ENCODE results near the gene SYNE1.

SYNE1 gene

DNA sequence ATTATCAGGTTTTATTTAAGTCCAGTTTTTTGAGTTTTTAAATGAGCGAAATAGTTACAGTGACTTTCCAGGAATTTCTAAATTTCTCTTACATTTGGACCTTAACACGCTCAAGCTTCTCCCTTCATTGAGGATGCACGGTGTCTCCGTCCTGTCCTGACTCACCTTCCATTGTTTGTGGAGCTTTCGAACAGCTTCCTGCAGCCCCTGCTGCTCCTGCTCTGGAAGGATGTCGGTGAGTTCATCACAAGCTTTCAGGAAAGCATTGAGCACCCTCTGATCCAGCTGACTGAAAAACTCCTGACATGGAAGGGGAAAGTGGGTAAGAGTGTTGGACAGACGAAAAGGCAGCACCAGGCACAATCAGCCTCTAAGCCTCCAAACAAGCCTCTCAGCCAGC is 183.7 kb downstream of the SYNE1 start:
- TF ChIP-seq GATA3 (IDR thresholded peaks at IDR 0.05; ENCODE audit: low read depth, low read length) (no peak), GATA2 (IDR thresholded peaks at IDR 0.05; ENCODE audit: low read depth, low read length) (no peak)

DNA sequence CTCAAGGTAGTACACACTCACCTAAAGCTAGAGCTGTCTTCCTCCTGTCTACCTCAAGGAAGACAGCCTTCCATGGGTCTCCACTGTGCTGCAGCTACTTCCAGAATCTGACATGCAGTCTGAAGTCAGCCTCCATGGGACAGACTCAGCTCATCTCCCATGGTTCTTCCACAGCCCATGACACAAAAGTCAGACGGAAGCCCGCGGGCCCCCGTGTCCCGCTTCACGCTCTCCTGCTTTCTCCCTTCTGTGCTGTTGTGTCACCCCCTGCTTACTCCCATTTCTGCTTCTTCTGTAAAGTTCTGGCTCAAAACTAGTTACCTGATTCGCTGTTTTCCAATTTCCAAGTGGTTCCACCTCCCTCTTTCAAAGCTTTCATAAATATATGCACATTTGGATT is 184.5 kb downstream of the SYNE1 start:
- TF ChIP-seq GATA3 (IDR thresholded peaks at IDR 0.05; ENCODE audit: low read depth, low read length) (no peak), GATA2 (IDR thresholded peaks at IDR 0.05; ENCODE audit: low read depth, low read length) (no peak)

DNA sequence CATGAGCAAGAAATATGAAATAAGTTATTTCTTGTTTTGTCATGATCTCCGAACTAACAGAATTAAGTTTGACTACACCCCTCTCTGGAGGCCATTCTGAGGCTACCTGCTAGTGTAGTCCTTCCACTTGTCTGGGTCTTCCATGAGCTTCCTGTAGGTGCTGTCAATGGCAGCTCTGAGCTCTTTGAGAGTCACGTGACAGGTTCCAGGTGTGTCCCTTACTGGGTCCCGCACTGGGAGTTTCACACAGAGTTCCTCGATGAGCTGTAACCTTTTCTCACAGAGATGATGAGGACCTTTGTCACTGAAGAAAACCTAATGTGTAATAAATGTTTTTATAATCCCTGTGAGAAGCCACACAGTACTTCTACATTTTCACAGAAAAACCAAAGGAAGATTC is 186.6 kb downstream of the SYNE1 start:
- TF ChIP-seq GATA3 (IDR thresholded peaks at IDR 0.05; ENCODE audit: low read depth, low read length) (no peak), GATA2 (IDR thresholded peaks at IDR 0.05; ENCODE audit: low read depth, low read length) (no peak)

DNA sequence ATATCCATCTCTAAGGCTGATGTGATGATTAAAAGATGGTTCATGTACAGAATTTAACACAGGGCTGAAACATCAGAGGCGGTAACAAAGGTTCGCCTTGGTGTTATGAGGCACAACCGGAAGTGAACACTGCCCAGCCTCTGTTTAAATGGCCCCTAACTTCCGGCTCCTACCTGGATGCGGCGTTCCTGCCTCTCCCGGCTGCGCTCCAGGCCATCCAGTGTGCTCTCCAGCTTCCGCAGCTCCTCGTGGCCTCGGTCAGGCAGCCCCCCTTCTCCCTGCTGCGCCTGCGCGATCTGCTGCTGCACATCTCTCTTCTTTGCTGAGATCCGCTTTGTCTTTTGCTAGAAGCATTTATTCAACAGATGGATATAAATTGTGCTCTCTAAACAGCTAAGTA is 195.3 kb downstream of the SYNE1 start:
- no peak for TF ChIP-seq GATA2 (IDR thresholded peaks at IDR 0.05; ENCODE audit: low read depth, low read length)
- TF ChIP-seq GATA3 (IDR thresholded peaks at IDR 0.05; ENCODE audit: low read depth, low read length), result no peak

DNA sequence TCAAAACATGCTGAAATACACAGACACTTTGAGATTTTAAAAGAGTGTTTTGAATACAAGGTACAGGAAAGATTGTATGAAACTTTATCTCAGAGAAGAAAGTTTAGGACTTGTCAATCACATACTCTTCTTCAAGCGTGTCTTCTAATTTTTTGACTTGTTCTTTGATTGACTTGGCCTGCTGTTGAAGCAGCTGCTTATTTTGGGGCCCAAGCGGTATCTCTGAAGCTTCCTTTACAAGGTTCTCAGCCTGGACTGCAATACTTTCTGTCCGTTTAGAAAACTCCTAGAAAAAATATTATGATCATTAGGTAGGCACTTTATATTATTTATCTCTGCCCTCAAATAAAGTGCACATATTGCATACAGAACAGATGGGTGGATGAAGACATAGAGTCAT is 201.3 kb downstream of the SYNE1 start:
- no peak for TF ChIP-seq GATA2 (IDR thresholded peaks at IDR 0.05; ENCODE audit: low read depth, low read length)
- no peak for TF ChIP-seq GATA3 (IDR thresholded peaks at IDR 0.05; ENCODE audit: low read depth, low read length)

DNA sequence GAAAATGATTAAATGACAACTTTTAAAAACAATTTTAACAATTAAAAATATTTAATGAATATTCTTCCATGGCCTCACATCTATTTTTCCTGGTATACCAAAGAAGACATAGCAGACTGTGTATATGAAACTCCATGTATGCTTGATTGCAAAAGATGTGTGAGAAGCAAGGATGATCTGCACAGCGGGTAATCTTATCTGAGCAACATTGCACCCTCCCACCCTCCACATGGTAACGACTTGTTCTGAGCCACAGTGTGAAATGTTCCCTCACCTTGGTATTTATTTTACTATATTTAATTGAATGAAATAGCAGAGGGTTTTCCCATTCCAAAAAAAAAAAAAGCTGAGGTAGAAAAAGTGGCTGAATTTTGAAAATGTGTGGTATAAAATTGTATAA is 204.4 kb downstream of the SYNE1 start:
- no peak for TF ChIP-seq GATA3 (IDR thresholded peaks at IDR 0.05; ENCODE audit: low read depth, low read length)
- no peak for TF ChIP-seq GATA2 (IDR thresholded peaks at IDR 0.05; ENCODE audit: low read depth, low read length)

DNA sequence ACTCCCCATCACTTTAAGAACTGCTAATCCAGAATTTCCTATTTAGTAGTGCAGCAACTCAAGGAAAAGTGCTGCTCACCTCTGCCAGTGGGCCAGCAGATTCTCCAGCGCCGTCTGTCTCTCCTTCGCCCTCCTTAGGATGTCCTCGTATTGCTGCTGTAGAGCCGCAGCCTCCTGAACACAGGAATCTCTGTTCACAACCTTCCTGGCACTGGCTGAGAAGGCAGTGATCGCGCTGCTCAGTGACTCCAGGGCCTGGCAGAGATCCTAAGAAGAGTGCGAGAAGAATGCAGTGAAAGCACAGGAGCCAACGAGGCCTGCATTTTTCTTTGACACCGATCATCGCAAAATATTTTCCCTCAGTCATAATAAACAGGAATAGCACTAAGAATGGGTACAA is 209.0 kb downstream of the SYNE1 start:
- TF ChIP-seq GATA3 (IDR thresholded peaks at IDR 0.05; ENCODE audit: low read depth, low read length) (no peak), GATA2 (IDR thresholded peaks at IDR 0.05; ENCODE audit: low read depth, low read length) (no peak)

DNA sequence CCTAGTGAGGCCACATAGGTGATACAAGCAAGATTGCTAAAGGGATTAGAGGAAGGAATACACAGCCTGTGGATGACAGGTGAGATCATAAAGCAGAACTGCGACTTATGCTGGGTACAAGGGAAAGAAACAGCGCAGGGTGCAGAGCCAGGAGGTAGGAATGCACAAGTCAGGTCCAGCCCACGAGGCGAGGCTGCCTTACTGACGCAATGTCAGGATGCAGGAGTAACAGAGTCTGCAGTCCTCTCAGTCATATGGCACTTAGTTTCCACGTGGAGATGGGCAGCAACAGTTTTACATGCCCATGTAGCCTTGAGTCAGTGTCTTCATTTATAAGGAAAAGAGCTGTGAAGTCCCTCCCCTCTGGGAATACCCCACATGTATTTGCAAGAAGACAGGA is 210.9 kb downstream of the SYNE1 start:
- no peak for TF ChIP-seq GATA2 (IDR thresholded peaks at IDR 0.05; ENCODE audit: low read depth, low read length)
- no peak for TF ChIP-seq GATA3 (IDR thresholded peaks at IDR 0.05; ENCODE audit: low read depth, low read length)

DNA sequence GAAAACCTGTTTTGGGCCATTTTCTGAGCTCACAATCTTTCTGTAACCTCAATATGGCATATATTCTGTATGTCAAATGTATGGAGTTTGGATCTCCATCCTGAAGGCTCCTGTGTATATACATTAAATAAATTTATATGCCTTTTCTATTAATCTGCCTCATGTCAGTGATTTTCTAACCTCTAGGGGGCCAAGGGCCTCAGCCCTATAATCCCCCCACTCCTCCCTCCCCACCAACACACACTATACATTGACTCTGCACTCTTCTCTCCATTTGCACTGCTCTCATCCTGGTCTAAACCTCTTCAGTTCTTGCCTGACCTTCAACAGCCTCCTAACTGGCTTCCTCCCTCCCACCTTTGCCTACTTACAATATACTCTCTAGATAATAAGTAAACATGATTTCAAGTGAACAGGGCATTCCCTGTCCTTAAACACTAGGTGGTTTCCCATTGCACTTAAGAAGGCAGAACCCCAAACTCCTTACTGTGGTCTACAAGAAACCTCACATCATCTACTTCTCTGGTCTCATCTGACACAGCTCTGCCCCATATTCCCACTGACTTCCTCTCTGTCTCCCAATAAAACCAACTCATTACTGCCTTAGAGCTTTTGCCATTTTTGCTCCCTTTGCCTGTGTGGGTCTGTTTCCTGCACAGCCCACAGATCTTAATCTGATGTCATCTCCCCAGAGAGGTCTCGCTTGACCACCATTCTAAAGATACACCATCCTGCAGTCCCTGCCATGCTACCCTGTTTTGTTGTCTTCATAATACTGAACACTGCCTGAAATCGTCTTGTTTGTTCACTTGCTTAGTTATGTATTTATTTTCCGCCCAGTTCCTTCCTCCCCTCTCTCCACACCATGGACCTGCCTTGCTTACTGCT is 213.7 kb downstream of the SYNE1 start:
- no peak for TF ChIP-seq GATA3 (IDR thresholded peaks at IDR 0.05; ENCODE audit: low read depth, low read length)

DNA sequence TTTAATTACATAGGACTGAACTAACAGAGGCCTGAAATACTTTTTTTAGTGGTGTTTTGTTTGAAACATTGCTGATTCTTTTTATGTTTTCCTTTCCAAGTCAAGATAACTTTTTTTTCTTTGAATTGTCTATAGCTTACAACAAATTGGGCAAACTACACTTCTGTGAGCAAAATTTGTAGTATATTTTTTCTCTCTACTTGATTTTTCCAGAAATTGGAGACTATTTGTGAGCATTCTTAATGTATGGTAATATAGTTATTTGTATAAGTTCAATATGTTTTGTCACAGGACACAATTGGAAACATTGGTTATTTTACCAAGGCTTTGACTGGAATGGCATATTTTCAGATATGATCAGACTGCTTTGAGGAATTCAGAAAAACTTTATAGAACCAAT is 216.5 kb downstream of the SYNE1 start:
- TF ChIP-seq GATA2 (IDR thresholded peaks at IDR 0.05; ENCODE audit: low read depth, low read length), result no peak
- no peak for TF ChIP-seq GATA3 (IDR thresholded peaks at IDR 0.05; ENCODE audit: low read depth, low read length)

DNA sequence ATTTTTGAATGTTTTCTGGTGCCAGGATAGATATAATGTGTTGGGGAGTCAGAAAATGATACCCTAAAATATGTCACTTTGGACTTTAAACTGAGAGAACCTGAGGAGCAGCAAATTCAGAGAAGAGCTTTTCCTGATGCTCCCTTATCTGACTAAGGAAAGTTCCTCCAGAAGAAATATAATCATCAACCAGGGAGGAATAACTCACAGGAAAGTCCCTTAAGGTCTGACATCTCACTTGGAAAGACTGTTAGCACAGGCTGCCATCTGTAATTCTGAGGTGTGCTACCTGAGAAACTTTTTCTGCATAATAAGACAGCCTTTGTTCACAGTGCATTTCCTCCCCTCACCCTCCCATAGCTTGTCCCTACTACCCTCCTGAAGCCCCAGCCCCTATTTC is 218.6 kb downstream of the SYNE1 start:
- no peak for TF ChIP-seq GATA3 (IDR thresholded peaks at IDR 0.05; ENCODE audit: low read depth, low read length)
- TF ChIP-seq GATA2 (IDR thresholded peaks at IDR 0.05; ENCODE audit: low read depth, low read length), result no peak

DNA sequence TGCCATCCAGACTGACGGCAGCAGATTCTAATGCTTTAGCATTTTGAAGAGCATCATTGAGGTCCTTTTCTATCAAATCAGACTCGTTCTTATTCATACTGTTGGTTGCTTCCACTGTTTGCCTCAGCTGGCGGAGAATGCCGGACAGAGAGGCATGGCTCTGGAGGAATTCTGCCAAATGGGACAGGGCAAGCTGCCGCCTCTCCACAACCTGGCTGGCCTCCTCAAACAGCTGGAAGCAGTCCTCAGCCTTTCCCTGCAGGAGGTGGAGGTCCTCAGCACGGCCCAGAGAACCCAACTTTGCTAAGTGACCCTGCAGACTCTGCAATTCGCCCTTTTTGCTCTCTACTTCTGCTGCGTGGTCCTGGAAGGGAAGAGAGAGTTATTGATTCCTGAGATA is 220.5 kb downstream of the SYNE1 start:
- TF ChIP-seq GATA2 (IDR thresholded peaks at IDR 0.05; ENCODE audit: low read depth, low read length) (no peak), GATA3 (IDR thresholded peaks at IDR 0.05; ENCODE audit: low read depth, low read length) (no peak)

DNA sequence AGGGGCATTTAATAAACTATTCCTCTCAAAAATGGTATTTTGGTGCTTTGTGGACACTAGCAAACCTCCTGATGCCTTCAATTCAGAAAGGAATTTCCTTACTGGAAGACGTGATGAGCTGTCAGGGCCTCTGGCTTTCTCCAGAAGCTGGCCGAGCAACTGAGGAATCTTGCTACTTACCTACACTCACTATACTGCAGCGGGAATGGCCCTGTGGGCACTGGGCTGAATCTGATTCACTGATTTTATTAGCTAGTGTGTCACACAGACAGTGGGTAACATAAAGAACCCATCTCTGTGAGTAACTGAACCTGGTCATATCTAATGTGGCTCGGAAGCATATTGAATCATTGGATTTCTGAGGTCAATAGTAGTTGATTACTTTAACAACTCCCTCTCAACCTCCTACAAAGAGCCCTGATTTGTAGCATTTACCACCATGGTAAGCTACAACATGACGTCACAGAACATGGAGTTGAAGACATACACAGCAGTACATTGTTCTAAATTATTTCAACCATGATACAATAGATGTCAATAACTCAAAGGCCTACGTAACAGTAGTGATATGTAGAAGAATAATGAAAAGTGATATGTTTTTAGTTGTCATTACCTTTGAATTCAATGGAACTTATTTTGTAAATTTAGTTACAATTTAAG is 232.1 kb downstream of the SYNE1 start:
- no peak for TF ChIP-seq GATA2 (IDR thresholded peaks at IDR 0.05; ENCODE audit: low read depth, low read length)
- TF ChIP-seq GATA3 (IDR thresholded peaks at IDR 0.05; ENCODE audit: low read depth, low read length), result no peak

DNA sequence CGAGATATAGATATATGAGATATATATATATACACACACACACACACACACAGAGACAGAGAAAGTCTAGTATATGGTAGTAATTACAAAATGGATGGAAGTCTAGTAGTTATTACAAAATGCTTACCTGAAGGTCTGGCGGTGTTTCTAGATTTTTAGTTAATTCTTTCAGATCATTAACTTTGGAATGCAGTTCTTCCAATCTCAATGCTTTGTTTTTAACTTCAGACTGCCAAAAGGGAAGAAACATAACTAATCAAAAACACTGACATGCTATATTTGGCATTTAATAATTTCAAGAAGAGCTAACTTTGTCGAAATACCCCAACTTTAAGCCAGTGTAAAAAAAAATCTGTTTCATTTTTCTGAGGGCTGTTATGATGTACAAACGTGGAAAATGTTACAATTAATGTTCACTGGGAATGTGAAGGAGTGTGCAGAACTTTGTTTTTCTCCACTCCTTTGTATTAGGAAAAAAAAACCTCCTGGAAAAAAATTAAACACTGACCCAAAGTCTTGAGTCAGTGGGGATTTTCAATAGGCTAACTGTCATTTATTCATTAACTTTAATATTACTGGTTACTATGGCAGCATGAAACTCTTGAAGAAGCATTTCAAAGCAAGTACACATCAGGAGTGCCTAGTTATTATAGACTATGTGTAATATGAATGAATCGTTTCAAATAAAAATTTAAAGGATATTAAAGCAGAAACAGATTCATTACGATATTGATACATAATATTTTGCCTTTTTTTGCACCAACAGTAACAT is 232.9 kb downstream of the SYNE1 start:
- TF ChIP-seq GATA3 (IDR thresholded peaks at IDR 0.05; ENCODE audit: low read depth, low read length) (no peak), GATA2 (IDR thresholded peaks at IDR 0.05; ENCODE audit: low read depth, low read length) (no peak)

Data from SH-SY5Y (cell line).